ENCODE results near the gene SLC6A8.

Gene SLC6A8

GRCh38 chrX:153731117-153731844 lies 43.6 kb downstream of the SLC6A8 start:
- Histone ChIP-seq H3K4me2 (no peak overlapping the region), H3K9me3 (peaks cover 66% of the 10 kb centered on the region), H3K27me3 (peaks cover 24% of the 10 kb centered on the region), H3K36me3 (peaks cover 59% of the 10 kb centered on the region), H3K9ac (no peak overlapping the region), H3K27ac (no peak overlapping the region), H3K4me3 (no peak overlapping the region), H4K20me1 (peaks cover 16% of the 10 kb centered on the region), H3K4me1 (peaks cover 47% of the 10 kb centered on the region)
- TF ChIP-seq Cebpa-rat (IDR thresholded peaks at IDR 0.05) = peak; percentile 81

- Histone ChIP-seq H3K4me3 (no peak overlapping the region), H4K20me1 (peaks cover 22% of the 10 kb centered on the region), H3K4me1 (peaks cover 53% of the 10 kb centered on the region), H3K9me3 (peaks cover 61% of the 10 kb centered on the region), H3K36me3 (peaks cover 64% of the 10 kb centered on the region), H3K27me3 (peaks cover 24% of the 10 kb centered on the region), H3K9ac (no peak overlapping the region), H3K4me2 (no peak overlapping the region), H3K27ac (no peak overlapping the region)
- no peak for TF ChIP-seq Cebpa-rat (IDR thresholded peaks at IDR 0.05)
Measured at GRCh38 chrX:153731845-153732215, 44.1 kb downstream of the SLC6A8 start.

GRCh38 chrX:153732401-153732800 lies 44.7 kb downstream of the SLC6A8 start:
- H3K36me3 ChIP-seq = peaks cover 70% of the 10 kb centered on the region
- peaks cover 58% of the 10 kb centered on the region for H3K9me3 ChIP-seq
- TF ChIP-seq Cebpa-rat (IDR thresholded peaks at IDR 0.05) = no peak
- peaks cover 26% of the 10 kb centered on the region for H4K20me1 ChIP-seq
- H3K4me2 ChIP-seq = no peak overlapping the region
- no peak overlapping the region for H3K27ac ChIP-seq
- H3K4me3 ChIP-seq = no peak overlapping the region
- no peak overlapping the region for H3K9ac ChIP-seq
- peaks cover 53% of the 10 kb centered on the region for H3K4me1 ChIP-seq
- peaks cover 20% of the 10 kb centered on the region for H3K27me3 ChIP-seq

DNA sequence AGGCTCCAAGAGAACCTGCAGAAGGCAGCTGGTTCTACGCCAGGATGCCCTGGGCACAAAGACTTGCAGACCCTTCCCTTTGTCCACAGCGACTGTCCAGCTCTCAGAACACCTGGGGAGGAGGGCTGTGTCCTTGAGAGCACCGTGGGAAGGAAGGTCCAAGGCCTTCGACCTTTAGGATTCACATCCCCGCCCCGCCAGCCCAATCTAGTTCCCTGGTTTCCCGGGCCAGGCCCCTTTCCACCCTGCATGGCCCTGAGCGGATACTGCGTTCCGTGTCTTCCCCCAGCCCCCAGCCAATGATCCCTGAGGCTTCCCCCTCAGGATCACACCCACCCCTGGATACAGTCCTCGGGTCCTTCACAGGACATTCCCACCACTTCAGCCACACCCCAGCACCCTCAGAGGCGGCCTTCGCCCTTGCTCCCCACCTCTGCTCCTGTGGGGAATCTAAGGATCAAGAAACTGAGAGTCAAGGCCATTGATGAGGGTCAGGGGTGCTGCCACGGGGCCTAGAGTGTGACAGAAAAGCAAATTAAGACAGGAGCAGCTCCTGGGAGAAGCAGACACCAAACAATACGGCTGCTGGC lies 46.0 kb downstream of the SLC6A8 start:
- Histone ChIP-seq H4K20me1 (peaks cover 27% of the 10 kb centered on the region), H3K4me1 (peaks cover 49% of the 10 kb centered on the region), H3K4me3 (no peak overlapping the region), H3K9ac (no peak overlapping the region), H3K27me3 (peaks cover 20% of the 10 kb centered on the region), H3K36me3 (peaks cover 72% of the 10 kb centered on the region), H3K4me2 (no peak overlapping the region), H3K9me3 (peaks cover 57% of the 10 kb centered on the region), H3K27ac (no peak overlapping the region)
- no peak for TF ChIP-seq Cebpa-rat (IDR thresholded peaks at IDR 0.05)

- H4K20me1 ChIP-seq = peaks cover 24% of the 10 kb centered on the region
- H3K27ac ChIP-seq = no peak overlapping the region
- H3K27me3 ChIP-seq = peaks cover 22% of the 10 kb centered on the region
- H3K9ac ChIP-seq = no peak overlapping the region
- TF ChIP-seq Cebpa-rat (IDR thresholded peaks at IDR 0.05) = no peak
- H3K4me3 ChIP-seq = no peak overlapping the region
- peaks cover 54% of the 10 kb centered on the region for H3K4me1 ChIP-seq
- H3K9me3 ChIP-seq = peaks cover 49% of the 10 kb centered on the region
- peaks cover 69% of the 10 kb centered on the region for H3K36me3 ChIP-seq
- H3K4me2 ChIP-seq = peak overlapping the region; percentile 71
Measured at GRCh38 chrX:153734871-153735270, 47.1 kb downstream of the SLC6A8 start.

DNA sequence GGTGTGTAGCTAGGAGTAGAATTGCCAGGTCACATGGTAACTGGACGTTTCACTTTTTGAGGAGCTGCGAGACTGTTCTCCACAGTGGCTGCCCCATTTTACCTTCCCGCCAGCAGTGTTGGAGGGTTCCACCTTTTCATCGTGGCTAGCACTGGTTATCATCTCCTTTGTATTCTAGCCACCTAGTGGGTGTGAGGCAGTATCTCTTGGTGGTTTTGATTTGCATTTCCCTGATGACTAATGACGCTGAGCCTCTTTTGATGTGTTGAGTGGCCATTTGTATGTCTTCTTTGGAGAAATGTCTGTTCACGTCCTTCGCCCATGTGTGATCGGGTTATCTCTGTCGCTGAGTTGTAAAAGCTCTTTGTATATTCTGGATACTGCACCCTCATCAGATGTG lies 47.5 kb downstream of the SLC6A8 start:
- H3K9ac ChIP-seq = no peak overlapping the region
- H3K4me1 ChIP-seq = peaks cover 58% of the 10 kb centered on the region
- H3K4me3 ChIP-seq = no peak overlapping the region
- H4K20me1 ChIP-seq = peaks cover 27% of the 10 kb centered on the region
- H3K9me3 ChIP-seq = peaks cover 45% of the 10 kb centered on the region
- H3K36me3 ChIP-seq = peaks cover 65% of the 10 kb centered on the region
- H3K4me2 ChIP-seq = peak overlapping the region; percentile 71
- H3K27me3 ChIP-seq = peaks cover 23% of the 10 kb centered on the region
- TF ChIP-seq Cebpa-rat (IDR thresholded peaks at IDR 0.05) = no peak
- no peak overlapping the region for H3K27ac ChIP-seq

DNA sequence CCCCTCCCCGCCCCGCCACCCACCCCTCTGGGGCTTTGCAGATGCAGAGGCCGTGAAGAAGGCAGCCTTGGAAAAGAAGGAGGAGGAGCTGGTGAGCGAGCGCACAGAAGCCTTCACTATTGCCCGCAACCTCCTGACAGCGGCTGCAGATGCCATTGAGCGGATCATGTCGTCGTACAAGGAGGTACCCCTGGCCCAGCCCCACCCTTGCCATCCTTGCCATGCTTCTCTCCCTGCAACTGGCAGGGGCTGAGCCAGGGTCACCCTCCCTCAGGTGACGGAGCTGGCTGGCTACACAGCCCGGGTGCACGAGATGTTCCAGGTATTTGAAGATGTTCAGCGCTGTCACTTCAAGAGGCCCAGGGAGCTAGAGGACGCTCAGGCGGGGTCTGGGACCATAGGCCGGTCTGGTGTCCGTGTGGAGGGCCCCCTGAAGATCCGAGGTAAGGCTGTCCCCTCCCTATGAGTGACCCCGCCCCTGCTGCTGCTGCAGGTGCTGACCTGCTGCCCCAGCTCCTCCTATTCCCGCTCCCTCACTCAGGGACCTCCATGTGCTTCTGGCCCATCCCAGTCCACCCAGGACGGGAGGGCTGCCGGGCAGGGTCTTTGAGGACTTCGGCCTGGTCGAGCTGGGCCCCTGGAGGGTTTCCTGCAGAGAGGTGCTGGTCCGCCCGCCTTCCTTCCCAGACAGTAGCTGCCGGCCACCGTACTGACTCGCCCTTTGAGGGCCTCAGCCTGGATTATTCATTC lies 48.5 kb downstream of the SLC6A8 start:
- peaks cover 68% of the 10 kb centered on the region for H3K4me1 ChIP-seq
- TF ChIP-seq Cebpa-rat (IDR thresholded peaks at IDR 0.05) = no peak

DNA sequence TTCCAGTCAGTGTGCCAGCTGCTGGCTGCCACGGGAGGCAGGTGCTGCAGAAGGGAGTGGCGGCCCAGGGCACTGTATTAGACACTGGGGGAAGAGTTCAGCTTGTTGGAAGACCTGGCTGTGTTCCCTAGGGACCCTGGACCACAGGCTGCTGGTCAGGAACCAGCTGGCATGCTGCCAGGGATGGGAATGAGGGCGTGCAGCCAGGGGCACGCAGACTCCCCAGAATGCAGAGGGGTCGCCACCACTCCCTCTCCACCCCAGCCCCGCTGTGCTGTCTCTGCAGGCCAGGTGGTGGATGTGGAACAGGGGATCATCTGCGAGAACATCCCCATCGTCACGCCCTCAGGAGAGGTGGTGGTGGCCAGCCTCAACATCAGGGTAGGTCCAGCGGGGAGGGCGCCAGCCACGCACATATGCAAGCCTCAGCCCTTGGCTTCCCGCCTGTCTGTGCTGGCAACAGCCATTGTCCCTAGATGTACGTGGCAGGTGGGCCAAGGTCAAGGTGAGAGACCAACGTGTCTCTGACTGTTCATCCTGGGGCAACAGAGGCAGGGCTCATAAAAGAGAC lies 49.2 kb downstream of the SLC6A8 start:
- Histone ChIP-seq H3K9me3 (peaks cover 28% of the 10 kb centered on the region), H3K4me3 (no peak overlapping the region), H3K4me1 (peaks cover 75% of the 10 kb centered on the region), H3K36me3 (peaks cover 48% of the 10 kb centered on the region), H3K27me3 (peaks cover 32% of the 10 kb centered on the region), H4K20me1 (peaks cover 30% of the 10 kb centered on the region), H3K9ac (no peak overlapping the region), H3K4me2 (peak overlapping the region; percentile 71), H3K27ac (no peak overlapping the region)
- no peak for TF ChIP-seq Cebpa-rat (IDR thresholded peaks at IDR 0.05)

More for the DNA sequence above, 48.5 kb downstream of the SLC6A8 start:
- H3K4me3 ChIP-seq = no peak overlapping the region
- H3K27me3 ChIP-seq = peaks cover 27% of the 10 kb centered on the region
- peaks cover 30% of the 10 kb centered on the region for H4K20me1 ChIP-seq
- H3K27ac ChIP-seq = no peak overlapping the region
- no peak overlapping the region for H3K9ac ChIP-seq
- peaks cover 56% of the 10 kb centered on the region for H3K36me3 ChIP-seq
- peak overlapping the region; percentile 71 for H3K4me2 ChIP-seq
- H3K9me3 ChIP-seq = peaks cover 35% of the 10 kb centered on the region

- peaks cover 30% of the 10 kb centered on the region for H4K20me1 ChIP-seq
Measured at GRCh38 chrX:153738056-153738605, 50.4 kb downstream of the SLC6A8 start.

More at GRCh38 chrX:153738056-153738605, 50.4 kb downstream of the SLC6A8 start:
- Histone ChIP-seq H3K4me2 (no peak overlapping the region), H3K9ac (no peak overlapping the region), H3K27ac (no peak overlapping the region), H3K4me1 (peaks cover 87% of the 10 kb centered on the region), H3K27me3 (peaks cover 28% of the 10 kb centered on the region), H3K4me3 (no peak overlapping the region), H3K36me3 (peaks cover 38% of the 10 kb centered on the region), H3K9me3 (peaks cover 17% of the 10 kb centered on the region; the same call in 1 of the 2 replicates)
- TF ChIP-seq Cebpa-rat (IDR thresholded peaks at IDR 0.05) = no peak
